GM20000 (cell line): ENCODE results near the gene WDFY2.

Experiments
- DNase-seq: peaks from one replicate; pipeline ENCODE4 v3.0.0; 2012; ENCODE audit warnings: low spot score
- CTCF ChIP-seq: IDR thresholded peaks from 2 replicates; pipeline ENCODE4 v1.5.1; 2012; ENCODE audit warnings: mild to moderate bottlenecking, control low read depth; ENCODE audit errors: extremely low read depth, missing control alignments

WDFY2 gene

DNA sequence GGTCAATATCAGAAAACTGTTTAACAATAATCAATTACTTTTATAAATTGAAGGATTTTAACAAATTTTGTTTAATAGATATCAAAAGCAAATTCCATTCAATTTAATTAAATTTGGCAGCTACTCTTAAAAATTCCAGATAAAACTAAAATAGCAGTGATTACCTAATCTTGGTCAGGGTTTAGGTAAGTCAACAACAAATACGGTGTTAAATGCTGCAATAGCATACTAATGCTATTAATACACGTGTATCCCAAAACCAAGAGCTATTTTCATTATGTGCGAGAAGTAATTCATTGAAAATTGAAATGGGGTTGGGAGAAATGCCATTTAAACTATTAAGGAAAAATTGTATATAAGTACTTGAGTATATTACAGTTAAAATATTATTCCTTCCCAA is 114.1 kb downstream of the WDFY2 start:
- TF ChIP-seq CTCF: no peak

DNA sequence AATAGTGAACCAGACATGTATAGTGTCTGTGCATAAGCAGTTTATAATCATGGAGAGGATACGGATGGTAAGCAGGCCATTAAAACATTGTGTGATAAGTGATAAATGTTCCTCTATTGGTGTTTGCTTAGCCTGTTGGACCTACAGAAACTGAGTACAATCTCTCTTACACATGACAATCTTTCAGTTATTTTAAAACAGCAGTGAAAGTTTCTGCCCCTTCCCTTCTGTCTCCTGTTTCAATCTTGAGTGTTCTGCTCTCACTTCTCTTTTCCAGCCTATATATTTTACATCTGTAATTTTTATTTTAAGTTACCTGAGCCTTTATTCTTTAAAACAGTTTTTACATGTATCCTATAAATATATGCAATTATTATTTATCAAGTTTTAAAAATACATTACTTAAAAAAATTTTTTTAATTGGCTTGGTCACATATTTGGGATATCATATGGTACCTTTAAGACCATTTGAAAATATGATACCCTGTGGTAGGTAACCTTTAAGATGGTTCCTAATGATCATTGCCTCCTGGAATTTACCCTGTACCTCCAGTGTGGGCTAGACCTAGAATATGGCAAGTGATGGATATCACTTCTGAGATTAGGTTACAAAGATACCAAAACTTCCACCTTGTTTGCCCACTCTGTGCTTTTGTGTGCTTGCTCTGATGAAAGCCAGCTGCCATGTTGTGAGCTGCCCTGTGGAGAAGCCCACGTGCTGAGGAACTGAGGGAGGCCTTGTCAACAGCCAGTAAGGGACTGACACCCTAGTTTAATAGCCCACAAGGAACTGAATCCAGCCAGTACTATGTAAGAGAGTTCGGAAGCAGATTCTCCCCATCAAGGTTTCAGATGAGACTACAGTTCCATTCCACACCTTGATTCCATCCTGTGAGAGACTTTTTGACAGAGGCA is 120.4 kb downstream of the WDFY2 start:
- TF ChIP-seq CTCF: no peak
- DNase-seq: peak; percentile 42

More for the DNA sequence above, 114.1 kb downstream of the WDFY2 start:
- no peak for DNase-seq

GRCh38 chr13:51707461-51707860 is 123.2 kb downstream of the WDFY2 start:
- TF ChIP-seq CTCF: no peak
- no peak for DNase-seq

DNA sequence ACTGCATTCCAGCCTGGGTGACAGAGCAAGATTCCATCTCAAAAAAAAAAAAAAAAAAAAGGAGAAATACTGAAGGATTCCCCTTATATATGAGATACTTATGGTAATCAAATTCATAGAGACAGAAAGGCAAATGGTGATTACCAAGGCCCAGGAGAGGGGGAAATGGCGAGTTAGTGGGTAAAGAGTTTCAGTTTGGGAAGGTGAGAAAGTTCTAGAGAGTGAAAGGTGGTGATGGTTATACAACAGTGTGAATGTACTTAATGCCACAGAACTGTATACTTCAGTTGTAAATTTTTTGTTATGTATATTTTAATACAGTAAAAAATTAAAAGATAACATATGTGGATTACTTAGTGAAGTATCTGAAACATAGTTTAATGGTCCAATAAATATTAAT is 129.5 kb downstream of the WDFY2 start:
- TF ChIP-seq CTCF: no peak
- DNase-seq: no peak

DNA sequence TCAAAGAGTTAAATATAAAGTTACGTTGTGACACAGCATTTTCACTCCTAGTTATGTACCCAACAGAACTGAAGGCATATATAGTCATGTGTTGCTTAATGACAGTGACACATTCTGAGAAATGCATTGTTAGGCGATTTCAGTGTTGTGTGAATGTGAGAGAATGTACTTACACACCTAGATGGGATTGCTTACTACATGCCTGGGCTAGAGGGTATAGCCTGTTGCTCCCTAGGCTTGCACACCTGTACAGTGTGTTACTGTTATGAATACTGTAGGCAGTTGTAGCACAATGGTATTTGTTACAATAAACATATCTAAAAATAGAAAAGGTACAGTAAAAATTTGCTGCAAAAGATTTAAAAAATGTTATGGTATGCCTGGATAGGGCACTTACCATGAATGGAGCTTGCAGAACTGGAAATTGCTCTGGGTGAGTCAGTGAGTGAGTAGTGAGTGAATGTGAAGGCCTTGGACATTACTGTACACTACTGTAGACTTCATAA is 130.5 kb downstream of the WDFY2 start:
- DNase-seq: peak; percentile 25

GRCh38 chr13:51715613-51716012 is 131.4 kb downstream of the WDFY2 start:
- DNase-seq: no peak

More for the DNA sequence above, 130.5 kb downstream of the WDFY2 start:
- TF ChIP-seq CTCF: no peak

More at GRCh38 chr13:51715613-51716012, 131.4 kb downstream of the WDFY2 start:
- no peak for TF ChIP-seq CTCF
